GM21619 (cell line): Measurements from ENCODE around the gene PLAC8L1.

Experiments used
- ATAC-seq: cut with Tn5 transposase; IDR thresholded peaks from one replicate; pipeline ENCODE4 v1.9.1; 2021; ENCODE audit not compliant: unreplicated experiment

PLAC8L1 gene

GRCh38 chr5:146081556-146081955, 23.8 kb downstream of the PLAC8L1 start:
- ATAC-seq, result no peak

- peak; percentile 38 for ATAC-seq
These were observed 25.5 kb downstream of the PLAC8L1 start for GRCh38 chr5:146079695-146080373.

GRCh38 chr5:146078566-146078965, 26.8 kb downstream of the PLAC8L1 start:
- no peak for ATAC-seq

- no peak for ATAC-seq
These were observed 28.9 kb downstream of the PLAC8L1 start for GRCh38 chr5:146076455-146076854.

- ATAC-seq, result no peak
These were observed 29.3 kb downstream of the PLAC8L1 start for GRCh38 chr5:146076028-146076427.

GRCh38 chr5:146073239-146073900, 32.0 kb downstream of the PLAC8L1 start:
- ATAC-seq, result no peak

GRCh38 chr5:146072595-146072994, 32.8 kb downstream of the PLAC8L1 start:
- ATAC-seq, result no peak

GRCh38 chr5:146071171-146071570, 34.2 kb downstream of the PLAC8L1 start:
- ATAC-seq, result no peak

GRCh38 chr5:146070746-146071145, 34.6 kb downstream of the PLAC8L1 start:
- ATAC-seq, result no peak

- peak; percentile 61 for ATAC-seq
These were observed 35.6 kb downstream of the PLAC8L1 start for GRCh38 chr5:146069780-146070099.

GRCh38 chr5:146068977-146069779, 36.2 kb downstream of the PLAC8L1 start:
- peak; percentile 72 for ATAC-seq

GRCh38 chr5:146068206-146068605, 37.2 kb downstream of the PLAC8L1 start:
- ATAC-seq, result no peak

- no peak for ATAC-seq
These were observed 38.4 kb downstream of the PLAC8L1 start for GRCh38 chr5:146066968-146067367.

- no peak for ATAC-seq
These were observed 45.2 kb downstream of the PLAC8L1 start for GRCh38 chr5:146060221-146060585.

GRCh38 chr5:146059460-146060220, 45.7 kb downstream of the PLAC8L1 start:
- ATAC-seq, result no peak

- ATAC-seq, result no peak
These were observed 49.9 kb downstream of the PLAC8L1 start for GRCh38 chr5:146055432-146055831.

- peak; percentile 63 for ATAC-seq
These were observed 52.6 kb downstream of the PLAC8L1 start for GRCh38 chr5:146052780-146053179.

GRCh38 chr5:146051678-146052077, 53.7 kb downstream of the PLAC8L1 start:
- no peak for ATAC-seq

- ATAC-seq, result no peak
These were observed 55.3 kb downstream of the PLAC8L1 start for GRCh38 chr5:146050086-146050485.

- ATAC-seq, result no peak
These were observed 55.7 kb downstream of the PLAC8L1 start for GRCh38 chr5:146049704-146050026.

- ATAC-seq, result peak; percentile 48
These were observed 56.2 kb downstream of the PLAC8L1 start for GRCh38 chr5:146048994-146049703.
